Measurements from ENCODE around the gene CR1L.

DNA sequence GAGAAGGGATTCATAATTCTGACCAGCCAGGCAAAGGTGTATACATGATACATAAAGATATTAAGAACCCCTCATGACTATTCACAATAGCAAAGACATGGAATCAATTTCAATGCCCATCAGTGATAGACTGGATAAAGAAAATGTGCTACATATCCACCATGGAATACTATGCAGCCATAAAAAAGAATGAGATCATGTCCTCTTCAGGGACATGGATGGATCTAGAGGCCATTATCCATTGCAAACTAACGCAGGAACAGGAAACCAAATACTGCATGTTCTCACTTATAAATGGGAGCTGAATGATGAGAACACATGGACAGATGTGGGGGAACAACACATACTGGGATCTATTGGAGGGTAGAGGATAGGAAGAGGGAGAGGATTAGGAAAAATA lies 21.4 kb downstream of the CR1L start:
- TF ChIP-seq CTCF (IDR thresholded peaks at IDR 0.05) (no peak), POLR2A (IDR thresholded peaks at IDR 0.05) (no peak)
